ENCODE data around the gene TBCD.
A peak's percentile ranks its signal among the peaks of the same experiment; 100 is the strongest.

Gene TBCD

DNA sequence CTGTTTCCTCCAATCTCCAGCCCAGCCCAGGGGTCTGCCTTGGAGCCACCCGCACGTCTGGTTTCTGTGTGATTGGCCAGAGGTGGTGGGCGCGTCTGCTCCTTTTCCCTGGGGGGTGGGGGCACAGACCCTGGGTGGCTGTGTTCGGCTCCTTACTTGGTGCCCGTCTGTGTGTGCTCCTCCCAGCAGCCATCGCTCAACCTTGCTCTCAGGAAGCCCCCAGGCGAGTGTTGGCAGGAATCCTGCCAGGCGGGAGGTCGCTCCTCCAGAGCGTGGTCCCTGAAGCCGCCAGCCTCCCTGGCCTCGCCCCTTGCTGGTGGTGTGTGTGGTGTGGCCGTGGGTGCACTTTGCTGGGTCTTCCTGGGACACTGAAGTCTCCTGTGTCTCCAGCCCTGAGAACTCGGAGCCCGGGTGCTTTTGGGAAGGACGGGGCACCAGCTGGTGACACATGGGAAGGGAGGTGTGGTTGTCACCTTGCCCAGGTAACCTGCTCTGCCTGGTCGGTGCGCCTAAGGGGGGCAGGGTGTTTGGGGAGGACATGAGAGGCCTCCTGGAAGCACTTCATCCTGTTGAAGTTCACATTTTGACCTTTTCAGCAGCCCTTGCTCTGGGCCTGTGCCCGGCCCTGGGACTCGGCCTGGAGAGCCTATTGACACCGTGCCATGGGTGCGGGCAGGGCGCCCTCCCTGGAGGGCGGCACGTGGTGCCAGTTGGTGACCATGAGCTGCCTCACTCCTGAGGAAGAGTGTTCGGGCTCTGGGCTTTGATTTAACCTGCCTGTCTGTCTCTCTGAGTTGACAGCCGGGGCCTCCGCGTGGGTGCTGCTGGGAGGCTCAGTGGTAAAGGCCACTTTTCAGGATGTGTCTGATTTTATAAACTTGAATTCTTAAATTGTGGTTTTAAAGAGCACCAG lies 137.0 kb downstream of the TBCD start:
- no peak for DNase-seq (ENCODE audit: low read depth)

DNA sequence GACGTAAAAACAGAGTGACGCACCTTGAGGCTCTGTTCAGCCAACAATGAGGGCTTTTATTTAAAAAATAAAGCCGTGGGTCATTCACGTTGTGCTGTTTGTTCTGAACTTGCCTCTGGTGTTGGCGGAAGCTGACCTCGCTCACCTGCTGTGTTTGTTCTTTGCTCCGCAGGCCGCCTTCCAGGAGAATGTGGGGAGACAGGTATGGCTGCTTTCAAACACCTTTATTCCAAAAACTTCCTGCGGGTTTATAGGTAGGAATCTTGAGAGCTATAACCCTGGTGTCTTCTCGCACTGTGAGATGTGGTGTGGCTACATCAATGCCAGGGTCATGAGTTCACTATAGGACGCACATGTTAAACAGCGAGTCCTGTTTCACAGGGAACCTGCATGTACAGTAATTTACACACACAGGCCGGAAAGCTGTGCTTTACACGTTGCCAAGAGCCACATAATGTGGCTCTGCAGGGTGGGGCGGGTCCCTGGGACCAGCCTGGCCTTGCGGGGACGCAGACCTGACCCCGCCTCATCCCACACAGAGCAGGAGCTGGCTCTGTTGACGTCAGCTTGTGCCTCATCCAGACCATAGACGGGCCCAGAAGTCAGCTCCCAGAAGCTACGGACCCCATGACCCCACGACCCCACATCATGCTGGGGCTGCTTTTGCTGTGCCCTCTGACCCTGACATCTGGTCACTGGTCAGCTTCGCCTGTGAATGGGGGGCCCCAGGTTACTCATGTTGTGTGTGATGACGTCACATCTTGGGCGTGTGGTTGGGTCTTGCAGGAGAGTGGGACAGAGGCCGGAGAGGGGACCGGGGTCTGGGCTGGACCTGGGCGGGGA lies 137.9 kb downstream of the TBCD start:
- no peak for DNase-seq (ENCODE audit: low read depth)

DNA sequence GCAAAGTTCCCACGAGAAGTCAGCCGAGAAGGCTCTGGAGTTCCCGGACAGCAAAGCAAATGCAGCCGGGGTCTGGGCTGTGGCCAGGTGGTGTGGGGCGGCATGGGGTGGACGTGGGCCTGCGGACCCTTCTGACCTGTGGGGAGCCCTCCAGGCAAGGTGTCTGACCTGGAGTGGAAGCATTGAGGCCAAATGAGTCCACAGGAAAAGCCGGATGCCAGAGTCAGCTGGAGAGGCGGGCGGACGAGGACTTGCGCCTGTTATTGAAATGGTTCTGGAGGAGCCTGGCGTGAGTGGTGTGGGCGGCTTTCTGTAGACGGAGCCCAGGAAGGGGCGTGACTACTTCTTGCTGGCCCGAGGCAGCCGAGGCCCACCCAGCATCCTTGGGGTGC lies 138.5 kb downstream of the TBCD start:
- no peak for DNase-seq (ENCODE audit: low read depth)

DNA sequence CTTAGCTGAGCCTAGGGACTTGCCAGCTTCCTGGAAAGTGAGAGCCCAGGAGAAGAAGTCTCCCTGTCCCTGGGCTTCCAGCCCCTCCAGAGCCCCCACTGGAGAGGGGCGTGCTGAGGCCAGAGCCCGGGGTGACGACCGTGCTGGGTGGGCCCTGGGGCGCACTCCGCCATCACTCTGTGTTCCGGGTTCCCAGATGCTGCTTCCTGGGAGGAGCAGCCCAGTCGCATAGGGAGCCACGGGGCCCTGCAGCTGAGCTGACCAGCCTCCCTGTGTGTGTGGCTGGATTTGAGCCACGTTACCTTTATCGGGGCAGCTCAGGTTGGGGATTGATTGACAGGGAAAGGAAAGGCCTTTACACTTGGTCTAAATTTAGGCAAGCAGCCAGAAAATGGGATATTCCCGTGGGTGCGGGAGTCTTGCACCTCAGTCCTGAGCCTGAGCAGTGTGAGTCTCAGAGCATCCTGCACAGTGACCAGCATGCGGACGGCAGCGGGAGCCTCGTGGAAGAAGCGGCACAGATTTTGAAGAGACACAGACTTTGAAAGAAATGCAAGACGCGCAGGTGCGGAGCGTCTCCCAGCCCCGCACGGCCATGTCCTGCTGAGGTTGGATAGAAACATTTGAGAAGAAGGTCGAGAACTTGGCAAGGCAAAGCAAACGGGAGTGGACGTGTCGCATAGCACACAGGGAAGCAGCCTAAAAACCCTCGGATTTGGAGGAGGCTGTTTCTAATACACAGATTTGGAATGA lies 139.2 kb downstream of the TBCD start:
- DNase-seq (ENCODE audit: low read depth), result no peak

DNA sequence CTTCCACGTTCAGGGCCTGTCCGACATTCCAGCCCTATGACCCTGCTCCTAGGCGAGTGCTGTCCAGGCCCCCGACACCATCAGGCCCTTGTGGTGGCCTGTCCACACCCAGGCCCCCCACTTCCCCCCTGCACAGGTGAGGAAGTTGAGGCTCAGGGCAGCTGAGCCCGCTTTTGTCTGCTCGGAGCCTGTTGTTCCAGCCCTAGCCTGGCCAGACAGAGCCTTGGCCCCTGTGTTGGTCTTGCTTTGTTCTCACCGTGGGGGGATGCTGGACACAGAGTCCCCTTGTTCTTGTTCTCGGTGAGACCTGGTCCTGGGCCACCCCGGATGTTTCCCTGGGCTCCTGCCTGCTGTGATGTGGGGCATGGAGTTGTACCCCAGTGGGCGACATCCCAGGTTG lies 140.0 kb downstream of the TBCD start:
- no peak for DNase-seq (ENCODE audit: low read depth)

DNA sequence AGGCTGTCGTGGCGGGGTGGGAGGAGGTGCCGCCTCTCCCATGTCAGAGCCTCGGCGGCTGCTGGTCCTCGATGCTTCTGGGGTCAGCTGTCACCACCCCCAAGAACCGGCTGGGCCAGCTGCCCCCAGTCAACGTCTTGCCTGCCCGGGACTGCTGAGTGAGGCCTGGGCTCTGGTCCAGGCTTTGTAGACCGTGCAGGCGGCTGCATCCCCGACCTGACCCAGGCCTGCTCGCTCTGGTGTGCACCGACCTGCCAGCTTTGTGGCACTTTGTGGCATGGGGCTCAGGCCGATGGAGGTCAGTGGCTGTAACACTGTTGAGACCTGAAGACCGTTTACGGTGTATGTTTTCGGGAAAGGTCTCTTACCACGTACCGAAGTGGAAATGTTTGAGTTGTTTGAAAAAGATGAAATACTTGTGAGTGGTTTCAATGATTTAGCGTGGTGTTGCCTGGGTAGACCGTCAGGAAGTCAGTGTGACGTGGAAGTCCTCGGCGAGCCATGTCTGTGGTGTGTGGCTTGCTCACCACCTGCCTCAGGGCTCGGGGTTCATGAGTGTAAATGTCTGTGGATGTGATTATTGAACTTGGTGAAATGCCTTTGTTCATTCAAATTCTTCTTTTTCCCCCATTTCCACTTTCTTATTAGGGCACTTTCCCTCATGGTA lies 141.2 kb downstream of the TBCD start:
- peak; percentile 54 for DNase-seq (ENCODE audit: low read depth)

DNA sequence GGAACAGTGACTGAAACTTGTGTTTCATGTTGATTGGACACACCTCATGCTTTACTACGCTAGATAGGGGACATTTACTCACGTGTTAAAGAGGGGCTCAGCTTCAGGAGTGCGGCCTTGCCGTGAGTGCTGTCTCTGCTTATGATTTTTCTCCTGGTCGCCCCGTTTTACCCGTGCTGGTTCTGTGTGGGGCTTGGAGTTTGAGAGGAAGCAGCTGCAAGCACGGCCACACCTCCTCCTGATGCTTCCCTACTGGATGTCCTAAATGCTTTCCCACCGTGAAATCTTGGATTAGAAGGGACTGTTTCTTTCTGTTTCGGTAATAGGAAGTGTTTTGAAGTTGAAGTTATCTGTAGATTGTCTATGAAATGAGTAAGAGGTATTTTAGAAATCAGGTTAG lies 141.9 kb downstream of the TBCD start:
- DNase-seq (ENCODE audit: low read depth), result no peak

DNA sequence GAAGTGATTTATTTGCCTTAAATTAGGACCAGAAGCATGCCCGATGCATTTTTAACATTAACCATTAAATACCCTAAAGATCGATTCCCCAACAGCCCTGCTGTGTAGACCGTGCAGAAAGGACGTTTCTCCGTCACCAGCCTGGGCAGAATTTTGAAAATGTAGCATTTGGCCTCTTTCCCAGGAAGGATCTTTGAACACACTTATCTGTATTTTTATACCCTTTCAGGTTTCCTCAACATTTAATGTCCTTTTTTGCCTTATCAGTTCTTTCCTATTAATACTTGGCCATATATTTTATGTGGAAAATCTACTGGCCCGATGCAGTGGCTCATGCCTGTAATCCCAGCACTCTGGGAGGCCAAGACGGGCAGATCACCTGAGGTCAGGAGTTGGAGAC lies 142.5 kb downstream of the TBCD start:
- DNase-seq (ENCODE audit: low read depth), result no peak

DNA sequence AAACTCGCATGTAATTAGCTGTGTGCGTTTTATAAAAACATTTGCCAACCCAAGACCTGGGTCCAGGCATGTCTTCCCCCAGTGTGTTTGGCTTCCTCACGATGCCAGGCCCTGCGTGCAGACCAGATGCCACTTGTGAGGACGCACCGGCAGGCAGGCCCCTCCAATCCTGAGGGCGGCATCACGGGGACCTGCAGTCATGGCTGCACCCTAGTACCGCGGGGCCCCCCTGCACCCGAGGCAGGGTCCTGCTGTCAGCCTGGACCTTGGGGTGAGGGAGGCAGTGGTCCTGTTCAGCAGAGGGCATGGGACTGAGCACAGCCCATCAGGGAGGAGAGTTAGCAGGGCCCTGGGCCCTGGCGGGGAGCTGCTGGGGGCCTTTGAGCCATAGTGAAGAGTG lies 143.2 kb downstream of the TBCD start:
- DNase-seq (ENCODE audit: low read depth), result no peak

DNA sequence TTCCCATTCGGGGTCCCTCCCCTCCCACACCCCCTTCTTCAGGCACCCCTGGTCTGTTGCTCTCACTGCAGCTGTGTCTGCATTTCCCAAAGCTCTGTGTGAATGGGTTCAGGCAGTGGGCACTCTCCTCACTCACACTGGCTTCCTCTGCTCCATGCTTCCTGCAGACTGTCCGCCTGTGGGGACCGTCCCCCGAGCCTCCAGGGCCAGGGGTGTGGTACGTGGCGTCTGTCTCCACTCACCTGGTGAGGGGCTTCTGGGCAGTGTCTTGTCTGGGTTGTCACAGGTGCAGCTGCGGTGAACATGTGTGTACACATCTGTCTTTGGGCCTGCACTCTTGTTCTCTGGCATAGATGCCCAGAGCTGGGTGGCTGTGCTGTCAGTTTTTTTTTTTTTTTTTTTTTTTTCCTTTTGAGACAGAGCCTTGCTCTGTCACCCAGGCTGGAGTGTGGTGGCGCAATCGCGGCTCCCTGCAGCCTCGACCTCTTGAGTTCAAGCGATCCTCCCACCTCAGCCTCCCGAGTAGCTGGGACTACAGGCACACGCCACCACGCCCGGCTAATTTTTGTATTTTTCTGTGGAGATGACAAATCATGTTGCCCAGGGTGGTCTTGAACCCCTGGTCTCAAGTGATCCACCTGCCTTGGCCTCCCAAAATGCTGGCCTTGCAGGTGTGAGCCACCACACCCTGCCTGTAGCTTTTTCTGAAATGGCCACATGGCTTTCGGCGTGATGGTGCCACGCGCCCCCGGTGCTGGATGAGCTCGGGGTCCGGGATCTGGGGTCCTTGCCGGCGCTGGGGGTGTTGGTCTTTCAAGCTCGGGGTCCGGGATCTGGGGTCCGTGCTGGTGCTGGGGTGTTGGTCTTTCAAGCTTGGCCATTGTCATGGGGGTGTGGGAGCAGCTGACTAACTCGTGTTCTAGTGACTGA lies 144.5 kb downstream of the TBCD start:
- no peak for DNase-seq (ENCODE audit: low read depth)

DNA sequence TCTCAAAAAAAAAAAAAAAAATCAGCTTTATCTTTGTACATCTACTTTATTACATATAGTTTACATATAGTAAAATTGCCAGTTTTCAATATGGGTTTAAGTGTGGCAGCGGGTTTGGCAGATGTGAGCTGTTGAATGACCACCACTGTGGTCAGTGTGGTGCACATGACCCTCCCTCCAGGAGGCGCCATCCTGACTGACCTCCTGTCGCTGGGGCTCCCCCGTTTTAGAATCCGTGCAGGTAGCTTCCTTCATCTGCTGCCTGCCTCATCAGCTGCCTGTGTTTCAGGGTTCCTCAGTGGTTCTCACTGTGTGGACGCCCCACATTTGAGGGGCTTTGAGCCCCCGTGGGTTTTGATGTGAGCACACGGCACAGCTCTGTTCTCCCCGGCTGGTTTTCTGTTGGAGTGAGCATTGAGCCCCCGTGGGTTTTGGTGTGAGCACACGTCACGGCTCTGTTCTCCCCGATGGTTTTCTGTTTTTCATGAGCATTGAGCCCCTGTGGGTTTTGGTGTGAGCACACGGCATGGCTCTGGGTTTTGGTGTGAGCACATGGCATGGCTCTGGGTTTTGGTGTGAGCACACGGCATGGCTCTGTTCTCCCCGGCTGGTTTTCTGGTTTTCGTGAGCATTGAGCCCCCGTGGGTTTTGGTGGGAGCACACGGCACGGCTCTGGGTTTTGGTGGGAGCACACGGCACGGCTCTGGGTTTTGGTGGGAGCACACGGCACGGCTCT lies 145.8 kb downstream of the TBCD start:
- no peak for DNase-seq (ENCODE audit: low read depth)

DNA sequence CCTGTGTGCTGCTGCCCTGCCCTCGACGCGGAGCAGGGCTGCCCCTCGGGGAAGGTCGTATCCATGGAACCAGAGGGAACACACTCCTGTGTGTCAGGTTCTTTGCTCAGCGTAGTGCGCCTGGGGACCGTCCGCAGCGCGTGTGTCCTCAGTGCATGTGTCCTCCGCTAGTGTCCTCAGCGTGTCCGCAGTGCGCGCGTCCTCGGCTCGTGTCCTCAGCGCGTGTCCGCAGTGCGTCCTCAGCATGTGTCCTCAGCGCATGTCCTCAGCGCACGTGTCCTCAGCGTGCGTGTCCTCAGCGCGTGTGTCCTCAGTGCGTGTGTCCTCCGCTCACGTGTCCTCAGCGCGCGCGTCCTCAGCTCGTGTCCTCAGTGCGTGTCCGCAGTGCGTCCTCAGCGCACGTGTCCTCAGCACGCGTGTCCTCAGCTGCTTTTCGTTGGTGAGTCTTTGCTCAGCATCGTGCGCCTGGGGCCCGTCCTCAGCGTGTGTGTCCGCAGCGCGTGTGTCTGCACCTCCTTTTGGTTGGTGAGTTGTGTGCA lies 147.2 kb downstream of the TBCD start:
- DNase-seq (ENCODE audit: low read depth), result no peak

DNA sequence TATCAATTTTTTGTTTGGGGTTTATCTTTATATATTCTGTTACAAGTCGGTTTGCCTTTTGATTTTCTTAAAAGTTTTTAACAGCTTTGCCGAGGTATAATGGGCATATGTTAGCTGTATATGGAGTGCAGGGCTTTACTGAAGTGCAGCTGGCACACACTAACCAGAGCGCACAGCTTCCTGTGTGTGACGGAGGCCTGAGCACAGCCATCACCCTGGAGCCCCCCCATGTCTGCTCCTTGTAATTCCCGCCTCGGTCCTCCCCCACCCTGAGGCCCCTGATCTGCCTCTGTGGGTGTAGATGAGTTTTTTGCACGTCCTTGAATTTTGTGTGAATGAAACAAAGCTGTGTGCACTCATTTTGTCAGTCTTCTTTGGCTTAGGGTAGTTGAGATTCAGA lies 148.1 kb downstream of the TBCD start:
- no peak for DNase-seq (ENCODE audit: low read depth)

DNA sequence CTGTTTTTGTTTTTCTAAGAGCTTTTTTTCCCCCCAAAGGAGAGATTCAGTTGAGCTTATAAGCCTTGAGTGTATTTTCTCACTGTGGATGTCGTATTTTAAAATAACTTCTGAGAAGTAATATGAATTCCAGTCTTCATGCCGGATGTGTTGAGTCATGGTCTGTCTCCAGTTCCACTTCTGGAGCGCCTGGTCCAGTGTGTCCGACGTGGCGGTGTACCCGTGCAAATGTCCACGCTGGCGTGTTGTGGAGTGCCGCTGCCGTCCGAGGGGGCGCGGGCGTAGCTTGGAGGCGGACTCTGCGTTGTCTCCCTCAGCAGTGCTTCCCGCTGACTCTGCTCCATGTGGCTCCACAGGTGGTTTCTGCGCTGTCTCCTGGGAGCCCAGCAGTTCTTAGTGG lies 148.9 kb downstream of the TBCD start:
- no peak for DNase-seq (ENCODE audit: low read depth)

DNA sequence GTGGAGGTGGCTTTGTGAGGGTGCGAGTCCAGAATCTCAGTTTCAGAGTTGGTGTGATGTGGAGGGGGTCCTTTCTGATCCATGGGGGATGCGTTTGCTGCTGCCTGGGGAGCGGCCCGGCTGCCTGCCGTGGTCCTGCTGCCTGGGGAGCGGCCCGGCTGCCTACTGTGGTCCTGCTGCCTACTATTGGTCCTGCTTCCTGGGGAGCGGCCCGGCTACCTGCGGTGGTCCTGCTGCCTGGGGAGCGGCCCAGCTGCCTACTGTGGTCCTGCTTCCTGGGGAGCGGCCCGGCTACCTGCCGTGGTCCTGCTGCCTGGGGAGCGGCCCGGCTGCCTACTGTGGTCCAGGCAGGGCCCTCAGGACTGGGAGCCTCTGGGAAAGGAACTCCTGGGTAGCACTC lies 149.5 kb downstream of the TBCD start:
- no peak for DNase-seq (ENCODE audit: low read depth)

DNA sequence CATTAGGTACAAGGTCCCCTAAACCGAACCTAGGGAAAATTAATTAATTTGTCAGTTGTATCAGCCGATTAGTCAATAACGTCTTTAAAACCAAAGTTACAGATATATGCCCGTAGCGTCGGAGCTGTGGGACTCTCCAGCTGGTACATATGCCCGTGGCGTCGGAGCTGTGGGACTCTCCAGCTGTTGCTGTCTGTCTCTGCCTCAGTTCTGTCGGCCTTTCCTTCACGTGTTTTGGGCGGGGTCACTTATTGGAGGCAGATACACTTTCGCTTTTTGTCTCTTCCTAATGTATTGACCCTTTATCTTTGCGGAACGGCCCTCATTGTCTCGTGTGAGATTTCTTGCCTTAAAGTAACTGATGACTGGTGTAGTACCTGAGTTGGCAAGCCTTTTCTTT lies 150.0 kb downstream of the TBCD start:
- DNase-seq (ENCODE audit: low read depth), result no peak

DNA sequence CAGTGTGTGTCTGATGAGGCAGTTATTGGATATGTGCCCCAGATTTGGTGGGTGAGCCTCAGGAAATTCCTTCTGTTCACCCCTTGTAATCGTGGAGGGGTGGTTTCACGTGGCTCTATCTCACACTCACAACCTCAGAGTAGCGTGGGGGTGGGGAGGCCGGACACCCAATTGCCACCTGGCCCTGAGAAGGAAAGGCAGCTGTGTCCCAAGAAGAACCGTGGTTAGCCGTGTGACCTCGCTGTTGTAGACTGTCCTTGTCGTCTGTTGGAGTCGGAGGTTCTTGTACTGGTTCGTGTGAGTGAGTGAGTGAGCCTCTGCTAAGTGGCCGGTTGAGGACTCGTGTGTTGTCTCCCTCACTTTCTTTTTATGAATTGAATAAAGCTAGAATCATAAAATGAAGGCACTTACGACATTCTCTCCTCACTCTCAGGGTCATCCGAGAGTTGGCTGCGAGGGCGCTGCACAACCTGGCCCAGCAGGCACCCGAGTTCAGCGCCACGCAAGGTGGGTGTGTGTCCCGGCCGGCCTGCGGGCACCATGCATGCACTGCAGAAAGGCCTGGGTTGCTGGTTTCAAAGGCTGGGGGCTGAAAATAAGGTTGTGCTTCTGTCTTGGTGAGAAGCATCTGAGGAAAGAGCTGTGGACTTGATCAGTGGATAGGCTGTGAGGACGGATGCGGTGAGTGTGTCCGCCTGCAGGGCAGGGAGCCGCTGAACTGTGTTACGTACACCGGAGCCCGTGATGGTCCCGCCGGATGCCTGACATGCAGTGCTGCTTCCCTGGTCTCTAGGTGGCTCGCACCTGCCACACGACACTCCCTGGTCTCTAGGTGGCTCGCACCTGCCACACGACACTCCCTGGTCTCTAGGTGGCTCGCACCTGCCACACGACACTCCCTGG lies 151.4 kb downstream of the TBCD start:
- no peak for DNase-seq (ENCODE audit: low read depth)

DNA sequence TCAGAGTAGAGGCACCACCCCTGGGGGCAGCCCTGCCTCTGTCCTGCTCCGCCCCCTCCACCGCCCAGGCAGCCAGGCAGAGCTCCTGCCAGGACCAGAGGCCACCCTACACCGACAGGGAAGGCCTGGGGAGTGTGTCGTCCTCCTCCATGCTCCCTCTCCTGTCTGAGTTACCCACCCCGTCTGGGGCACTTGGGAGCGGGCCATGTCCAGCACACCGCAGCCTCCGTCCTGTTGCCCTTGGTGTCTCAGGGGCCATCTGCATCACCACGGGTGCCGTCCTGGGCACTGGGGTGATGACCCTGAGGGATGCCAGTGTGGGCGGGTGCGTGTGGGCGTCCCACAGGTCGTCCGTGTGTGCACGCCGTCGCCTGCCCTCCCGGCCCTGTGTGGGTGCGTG lies 153.3 kb downstream of the TBCD start:
- DNase-seq (ENCODE audit: low read depth), result no peak
